Trophoblast cell (in vitro differentiated cells and primary cell): ENCODE results near the gene TMEM52B. TPM values are rescaled to one million over a fixed set of nuclear protein-coding genes. Genes with fewer than 3 reads are reported as not detected.

ENCODE experiments used
- DNase-seq, 2 donors: peaks; one replicate each; pipeline ENCODE4 v3.0.0-alpha.2; 2016
- H2AFZ ChIP-seq: 2 replicates; pipeline ENCODE4 v1.6.1; 2013; ENCODE audit warnings: low read length, moderate library complexity, mild to moderate bottlenecking; ENCODE audit not compliant: insufficient read depth, poor library complexity
- H2AK5ac ChIP-seq: 2 replicates; pipeline ENCODE4 v1.6.1; 2013; ENCODE audit warnings: mild to moderate bottlenecking, low read length
- H2BK120ac ChIP-seq: 2 replicates; pipeline ENCODE4 v1.6.1; 2013; ENCODE audit warnings: low read length, mild to moderate bottlenecking, moderate library complexity; ENCODE audit not compliant: insufficient read depth, poor library complexity
- H2BK12ac ChIP-seq: 2 replicates; pipeline ENCODE4 v1.6.1; 2013; ENCODE audit warnings: mild to moderate bottlenecking, low read length, moderate library complexity
- H2BK5ac ChIP-seq: 2 replicates; pipeline ENCODE4 v1.6.1; 2013; ENCODE audit warnings: low read length, low read depth, moderate library complexity, mild to moderate bottlenecking; ENCODE audit not compliant: poor library complexity
- H3K14ac ChIP-seq: 2 replicates; pipeline ENCODE4 v1.6.1; 2013; ENCODE audit warnings: mild to moderate bottlenecking, low read length
- H3K18ac ChIP-seq: 2 replicates; pipeline ENCODE4 v1.6.1; 2013; ENCODE audit warnings: mild to moderate bottlenecking, low read length
- H3K23ac ChIP-seq: 2 replicates; pipeline ENCODE4 v1.6.1; 2013; ENCODE audit warnings: low read length
- H3K27ac ChIP-seq: 2 replicates; pipeline ENCODE4 v1.5.1; 2013; ENCODE audit warnings: low read depth, mild to moderate bottlenecking, inconsistent platforms, low read length, moderate library complexity
- H3K27me3 ChIP-seq: 2 replicates; pipeline ENCODE4 v1.6.1; 2013; ENCODE audit warnings: inconsistent platforms, mild to moderate bottlenecking, low read length, moderate library complexity; ENCODE audit not compliant: insufficient read depth
- H3K36me3 ChIP-seq, 2 experiments: 1 replicate in 1 of 2; 2 replicates in 1 of 2; pipeline ENCODE4 v1.6.1; 2013; ENCODE audit warnings: low read length in 2 of 2, mild to moderate bottlenecking in 2 of 2, moderate library complexity in 1 of 2; ENCODE audit not compliant: insufficient read depth in 2 of 2, control insufficient read depth in 1 of 2
- H3K4ac ChIP-seq: 2 replicates; pipeline ENCODE4 v1.6.1; 2013; ENCODE audit warnings: low read depth, mild to moderate bottlenecking, low read length, moderate library complexity
- H3K4me1 ChIP-seq, 2 experiments: 1 replicate in 1 of 2; 2 replicates in 1 of 2; pipeline ENCODE4 v1.6.1; 2013; ENCODE audit warnings: low read length in 2 of 2, mild to moderate bottlenecking in 2 of 2, moderate library complexity in 1 of 2; ENCODE audit not compliant: insufficient read depth in 2 of 2, control insufficient read depth in 1 of 2
- H3K4me2 ChIP-seq: 2 replicates; pipeline ENCODE4 v1.6.1; 2013; ENCODE audit warnings: inconsistent platforms, mild to moderate bottlenecking, low read length, moderate library complexity
- H3K4me3 ChIP-seq: 2 replicates; pipeline ENCODE4 v1.5.1; 2013; ENCODE audit warnings: mild to moderate bottlenecking, low read depth, low read length, inconsistent platforms
- H3K79me1 ChIP-seq: one replicate; pipeline ENCODE4 v1.6.1; 2013; ENCODE audit warnings: low read length
- H3K79me2 ChIP-seq: 2 replicates; pipeline ENCODE4 v1.6.1; 2013; ENCODE audit warnings: low read length, mild to moderate bottlenecking; ENCODE audit not compliant: control insufficient read depth, insufficient read depth, poor library complexity
- H3K9ac ChIP-seq: 2 replicates; pipeline ENCODE4 v1.6.1; 2013; ENCODE audit warnings: mild to moderate bottlenecking, low read length
- H3K9me3 ChIP-seq: 2 replicates; pipeline ENCODE4 v1.6.1; 2013; ENCODE audit warnings: low read depth, mild to moderate bottlenecking, control low read depth, inconsistent platforms, low read length; ENCODE audit not compliant: insufficient read depth
- H4K12ac ChIP-seq: 2 replicates; pipeline ENCODE4 v1.6.1; 2013; ENCODE audit warnings: low read depth, mild to moderate bottlenecking, low read length, moderate library complexity
- H4K8ac ChIP-seq: 2 replicates; pipeline ENCODE4 v1.6.1; 2013; ENCODE audit warnings: low read depth, mild to moderate bottlenecking, low read length, moderate library complexity
- H4K91ac ChIP-seq: one replicate; pipeline ENCODE4 v1.6.1; 2013; ENCODE audit warnings: low read depth, mild to moderate bottlenecking, low read length, moderate library complexity
- WGBS: extraction: QIAGEN DNeasy Blood & Tissue Kit; methylation state at CpG from one replicate; pipeline ENCODE4 v1.1.7; 2013; ENCODE audit warnings: missing lambda C conversion rate; ENCODE audit not compliant: insufficient read length, insufficient coverage; ENCODE audit errors: extremely low coverage; 5-methylcytosine and 5-hydroxymethylcytosine counted together
- polyA plus RNA-seq: library from polyadenylated mRNA; stranded (reverse); fragments of 200-250 nt; gene quantifications from 2 replicates; pipeline ENCODE4 v1.2.3, GENCODE V29; 2013

The TMEM52B gene
- polyA plus RNA-seq, result 2.4 and 2.7 TPM in 2 replicates

- Histone ChIP-seq H3K36me3 (no peaks in the 10 kb centered on the region), H2BK5ac (no peak within 1 kb of the TSS), H4K8ac (no peak within 1 kb of the TSS), H2BK120ac (no peak within 1 kb of the TSS), H3K23ac (no peak within 1 kb of the TSS), H2AFZ (no peak within 1 kb of the TSS), H3K14ac (no peak within 1 kb of the TSS), H3K27me3 (no peaks in the 10 kb centered on the region), H3K4me1 (peaks cover 0 to 4% of the 10 kb centered on the region in 2 experiments), H2AK5ac (no peak within 1 kb of the TSS), H3K18ac (no peak within 1 kb of the TSS), H3K4ac (no peak within 1 kb of the TSS), H4K12ac (no peak within 1 kb of the TSS), H4K91ac (peak within 1 kb of the TSS; percentile 4), H3K4me2 (no peak within 1 kb of the TSS), H3K9me3 (no peaks in the 10 kb centered on the region), H2BK12ac (no peak within 1 kb of the TSS), H3K4me3 (no peak within 1 kb of the TSS), H3K9ac (no peak within 1 kb of the TSS), H3K79me1 (no peaks in the 10 kb centered on the region), H3K79me2 (no peaks in the 10 kb centered on the region), H3K27ac (no peak within 1 kb of the TSS)
- no peak for DNase-seq
- no CpG with 5 or more reads among the region's 4 CpGs for whole genome bisulfite sequencing
These were observed at the start of gene TMEM52B for GRCh38 chr12:10178821-10179220. TSS of gene TMEM52B (plus strand) at chr12:10179032. CDS start at chr12:10179575, 543 bp downstream.

GRCh38 chr12:10130042-10130441, 48.8 kb upstream of the TMEM52B start, which contains the start of gene CLEC7A:
TSS of gene CLEC7A (minus strand) at chr12:10130199. CDS start at chr12:10130082, 117 bp downstream.
- Histone ChIP-seq H4K12ac (no peak within 1 kb of the TSS), H3K4me2 (no peak within 1 kb of the TSS), H2BK120ac (no peak within 1 kb of the TSS), H4K8ac (no peak within 1 kb of the TSS), H3K9me3 (no peaks in the 10 kb centered on the region), H3K9ac (no peak within 1 kb of the TSS), H3K27ac (no peak within 1 kb of the TSS), H3K18ac (no peak within 1 kb of the TSS), H2BK12ac (no peak within 1 kb of the TSS), H2AK5ac (no peak within 1 kb of the TSS), H2BK5ac (no peak within 1 kb of the TSS), H2AFZ (no peak within 1 kb of the TSS), H3K4ac (no peak within 1 kb of the TSS), H3K27me3 (no peaks in the 10 kb centered on the region), H4K91ac (peak within 1 kb of the TSS; percentile 32), H3K4me1 (no peaks in the 10 kb centered on the region), H3K14ac (no peak within 1 kb of the TSS), H3K36me3 (peaks cover 0 to 2% of the 10 kb centered on the region in 2 experiments), H3K79me2 (no peaks in the 10 kb centered on the region), H3K79me1 (no peaks in the 10 kb centered on the region), H3K23ac (no peak within 1 kb of the TSS), H3K4me3 (no peak within 1 kb of the TSS)
- peak in 1 of 2 donors; percentile 90 for DNase-seq
- no CpG with 5 or more reads among the region's 1 CpG for WGBS

DNA sequence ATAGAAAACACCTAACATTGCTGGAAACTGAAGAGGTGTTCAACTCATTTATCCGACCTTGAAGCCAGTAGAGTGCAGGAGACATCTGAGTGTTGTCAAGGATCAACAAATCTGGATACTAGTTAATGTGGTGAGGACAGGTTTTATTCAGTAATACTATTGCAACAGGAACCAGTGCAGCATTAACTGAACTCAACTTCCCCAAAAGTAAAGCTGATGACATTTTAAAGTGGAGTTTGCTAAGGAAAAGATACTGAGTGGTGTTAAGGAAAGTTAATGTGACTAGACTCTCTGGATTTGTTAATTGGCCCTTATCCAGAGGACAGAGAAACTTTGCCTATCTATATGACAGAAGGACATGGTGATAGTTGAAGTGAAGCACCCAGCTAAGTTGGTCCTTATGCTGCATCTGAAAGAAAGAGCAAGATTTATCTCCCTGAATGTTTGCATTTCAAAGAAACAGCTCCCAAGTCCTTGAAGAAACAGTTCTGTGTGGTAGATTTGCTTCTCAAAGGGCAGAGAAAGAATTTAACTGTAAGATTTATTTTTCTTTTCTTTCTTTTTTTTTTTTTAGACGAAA, 47.6 kb upstream of the TMEM52B start:
- no peaks in the 10 kb centered on the region for H3K9me3 ChIP-seq
- no peak overlapping the region for H4K8ac ChIP-seq
- H4K91ac ChIP-seq, result no peak overlapping the region
- no peak overlapping the region for H3K14ac ChIP-seq
- H3K79me1 ChIP-seq, result no peaks in the 10 kb centered on the region
- H3K4me1 ChIP-seq, result no peaks in the 10 kb centered on the region
- no peak overlapping the region for H2BK120ac ChIP-seq
- no peak for DNase-seq
- H3K4me2 ChIP-seq, result no peak overlapping the region
- no peak overlapping the region for H3K4me3 ChIP-seq
- H2BK12ac ChIP-seq, result no peak overlapping the region
- no CpG with 5 or more reads among the region's 2 CpGs for WGBS
- peaks cover 0 to 2% of the 10 kb centered on the region in 2 experiments for H3K36me3 ChIP-seq
- H3K79me2 ChIP-seq, result no peaks in the 10 kb centered on the region
- no peak overlapping the region for H3K4ac ChIP-seq
- H3K18ac ChIP-seq, result no peak overlapping the region
- H3K23ac ChIP-seq, result no peak overlapping the region
- H2BK5ac ChIP-seq, result no peak overlapping the region
- no peak overlapping the region for H4K12ac ChIP-seq
- no peak overlapping the region for H2AFZ ChIP-seq
- H3K27ac ChIP-seq, result no peak overlapping the region
- no peak overlapping the region for H2AK5ac ChIP-seq
- H3K9ac ChIP-seq, result no peak overlapping the region
- no peaks in the 10 kb centered on the region for H3K27me3 ChIP-seq

- H3K27ac ChIP-seq, result no peak overlapping the region
- no peak overlapping the region for H3K4me3 ChIP-seq
- no peak overlapping the region for H3K14ac ChIP-seq
- no peak overlapping the region for H2AK5ac ChIP-seq
- DNase-seq, result no peak
- no peak overlapping the region for H3K18ac ChIP-seq
- no peak overlapping the region for H4K91ac ChIP-seq
- peaks cover 0 to 2% of the 10 kb centered on the region in 2 experiments for H3K36me3 ChIP-seq
- H2AFZ ChIP-seq, result no peak overlapping the region
- H4K12ac ChIP-seq, result no peak overlapping the region
- H3K9me3 ChIP-seq, result no peaks in the 10 kb centered on the region
- H2BK120ac ChIP-seq, result no peak overlapping the region
- H3K9ac ChIP-seq, result no peak overlapping the region
- no peaks in the 10 kb centered on the region for H3K79me2 ChIP-seq
- no peaks in the 10 kb centered on the region for H3K4me1 ChIP-seq
- peaks cover 2% of the 10 kb centered on the region for H3K79me1 ChIP-seq
- no peak overlapping the region for H3K4ac ChIP-seq
- no peak overlapping the region for H2BK12ac ChIP-seq
- no peaks in the 10 kb centered on the region for H3K27me3 ChIP-seq
- H4K8ac ChIP-seq, result no peak overlapping the region
- H2BK5ac ChIP-seq, result no peak overlapping the region
- H3K4me2 ChIP-seq, result no peak overlapping the region
- WGBS, result no CpG with 5 or more reads among the region's 6 CpGs
- no peak overlapping the region for H3K23ac ChIP-seq
These were observed 45.9 kb upstream of the TMEM52B start for GRCh38 chr12:10132850-10133370.
